Gastrocnemius medialis (tissue), 4 donors: ENCODE data around the gene ASIC4.

Source experiments
- CTCF ChIP-seq, 5 experiments: fragments of 450-650 bp in 3 of 5; fragments of 200-600 bp in 2 of 5; sonication (generic) in 2 of 5; IDR thresholded peaks in 4 of 5; conservative IDR thresholded peaks in 1 of 5; 1 replicate in 4 of 5; 2 replicates in 1 of 5; pipeline ENCODE4 v1.5.1; 2016 to 2019; ENCODE audit warnings: antibody characterized with exemption in 5 of 5, mild to moderate bottlenecking in 3 of 5, moderate library complexity in 3 of 5
- POLR2A ChIP-seq, 2 donors: fragments of 450-650 bp; IDR thresholded peaks; one replicate each; pipeline ENCODE4 v1.6.1; 2017; ENCODE audit warnings: antibody characterized with exemption in 2 of 2, mild to moderate bottlenecking in 2 of 2, moderate library complexity in 2 of 2

- no peak for TF ChIP-seq POLR2A (IDR thresholded peaks at IDR 0.05)
- no peak for TF ChIP-seq CTCF (IDR thresholded peaks at IDR 0.05 in 4 of 5, conservative IDR thresholded peaks at IDR 0.05 in 1 of 5)
Observed at GRCh38 chr2:219527076-219527394, 12.8 kb downstream of the ASIC4 start.
